Endometrial microvascular endothelial cells (primary cell): ENCODE measurements around the gene FCRL2. TPM values are rescaled to one million over a fixed set of nuclear protein-coding genes. Genes with fewer than 3 reads are reported as not detected.
"Not testable (repeated sequence)": the region's sequence is repeated elsewhere in the genome, so short reads cannot be mapped to it uniquely, and the experiment has no call there.

ENCODE experiments used
- in situ Hi-C: cut with HindIII; loops from 2 replicates; pipeline ENCODE4 v1.10.0; 2017; ENCODE audit warnings: low sequenced_read_pairs, low pct_unique_long_range_greater_than_20kb; ENCODE audit errors: inconsistent ontology term
- total RNA-seq: library from RNA; depleted of rRNA; stranded (reverse); fragments of >200 nt; gene quantifications from one replicate; pipeline ENCODE4 v1.2.3, GENCODE V29; 2015; ENCODE audit errors: inconsistent ontology term

Gene FCRL2
- total RNA-seq, 1 donor from 2014 or later: not detected

GRCh38 chr1:157766792-157767191 lies 10.1 kb downstream of the FCRL2 start:
- in situ Hi-C loops: no loop called here

- in situ Hi-C loops: no loop called here
These were observed 18.9 kb downstream of the FCRL2 start for GRCh38 chr1:157758018-157758417.

- in situ Hi-C loops: no loop called here
These were observed 23.3 kb downstream of the FCRL2 start for GRCh38 chr1:157753611-157754010.

DNA sequence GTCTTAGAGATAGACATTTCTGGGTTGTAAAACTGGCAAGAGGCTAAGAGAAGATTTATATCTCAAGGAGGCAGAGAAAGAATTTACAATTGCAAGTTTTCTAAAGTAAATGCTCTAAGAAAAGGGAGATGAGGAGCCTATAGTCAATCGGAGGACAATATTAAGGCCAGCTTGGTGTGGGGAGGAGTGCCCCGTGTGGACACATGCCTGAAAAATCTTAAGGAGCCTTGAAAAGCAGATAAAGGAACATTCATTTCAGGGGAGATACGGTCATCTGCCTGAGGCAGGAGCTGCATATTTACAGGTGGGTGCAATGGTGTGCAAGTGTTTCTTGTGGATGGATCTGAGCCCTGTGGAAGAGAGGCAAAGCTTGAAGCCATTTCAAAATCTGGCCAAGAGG lies 25.6 kb downstream of the FCRL2 start:
- in situ Hi-C loops: no loop called here

- in situ Hi-C loops: no loop called here
These were observed 28.6 kb downstream of the FCRL2 start for GRCh38 chr1:157748262-157748817.

- in situ Hi-C loops: no loop called here
These were observed 37.6 kb downstream of the FCRL2 start for GRCh38 chr1:157739229-157739901.

GRCh38 chr1:157735991-157736390 lies 40.9 kb downstream of the FCRL2 start:
- in situ Hi-C loops: not testable (repeated sequence)

GRCh38 chr1:157734321-157734720 lies 42.6 kb downstream of the FCRL2 start:
- in situ Hi-C loops: no loop called here

- in situ Hi-C loops: no loop called here
These were observed 44.2 kb downstream of the FCRL2 start for GRCh38 chr1:157732755-157733154.

DNA sequence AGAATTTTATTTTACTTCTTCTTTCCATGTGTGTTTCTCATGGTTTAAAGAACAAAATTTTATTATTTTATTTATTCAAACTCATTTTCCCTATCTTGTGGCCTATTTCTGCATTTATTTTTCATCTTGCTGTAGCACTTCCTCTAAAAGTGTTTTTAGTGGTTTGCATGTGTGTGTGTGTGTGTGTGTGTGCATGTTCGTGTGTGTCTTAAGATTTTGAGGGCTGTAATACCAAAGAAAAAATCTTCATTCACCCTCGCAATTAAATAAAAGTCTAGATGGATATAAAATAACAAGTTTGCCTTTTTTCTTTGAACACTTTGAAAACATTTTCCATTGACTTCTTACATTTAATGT lies 51.7 kb downstream of the FCRL2 start:
- in situ Hi-C loops: no loop called here

GRCh38 chr1:157724537-157725220 lies 52.3 kb downstream of the FCRL2 start:
- in situ Hi-C loops: no loop called here

DNA sequence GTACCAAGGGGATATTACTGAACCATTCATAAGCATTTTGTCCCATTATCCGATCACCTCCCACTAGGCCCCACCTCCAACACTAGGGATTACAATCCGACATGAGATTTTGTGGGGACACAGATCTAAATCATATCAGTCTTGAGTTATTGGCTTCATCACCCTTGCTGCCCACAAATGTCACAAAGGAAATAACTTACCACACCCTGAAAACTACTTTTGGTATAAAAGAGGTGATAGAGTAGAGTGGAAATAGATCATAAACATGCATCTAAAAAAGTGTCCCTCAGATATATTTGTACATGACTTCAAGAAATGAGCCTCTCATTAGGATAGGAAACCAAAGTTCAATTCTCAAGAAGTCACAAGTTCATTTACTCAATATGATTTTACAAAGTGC lies 53.8 kb downstream of the FCRL2 start:
- in situ Hi-C loops: no loop called here

- in situ Hi-C loops: no loop called here
These were observed 54.9 kb downstream of the FCRL2 start for GRCh38 chr1:157721985-157722384.

DNA sequence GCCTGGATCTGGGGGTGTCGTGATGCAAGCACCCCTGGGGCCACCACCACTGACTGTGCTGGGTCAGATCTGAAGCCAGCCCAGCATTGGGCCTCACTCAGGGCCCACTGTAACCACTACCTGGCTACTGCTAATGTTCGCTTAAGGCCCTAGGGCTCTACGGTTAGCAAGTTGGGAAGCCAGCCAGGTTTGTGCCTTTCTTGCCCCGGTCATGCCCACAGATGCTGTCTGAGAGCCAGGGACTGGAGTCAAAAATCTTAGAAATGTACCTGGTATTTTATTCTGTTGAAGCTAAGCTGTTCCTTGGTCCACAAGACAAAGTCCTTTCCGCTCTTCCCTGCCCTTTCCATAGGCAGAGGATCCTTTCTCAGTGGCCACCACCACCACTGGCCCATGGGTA lies 61.2 kb downstream of the FCRL2 start:
- in situ Hi-C loops: no loop called here

DNA sequence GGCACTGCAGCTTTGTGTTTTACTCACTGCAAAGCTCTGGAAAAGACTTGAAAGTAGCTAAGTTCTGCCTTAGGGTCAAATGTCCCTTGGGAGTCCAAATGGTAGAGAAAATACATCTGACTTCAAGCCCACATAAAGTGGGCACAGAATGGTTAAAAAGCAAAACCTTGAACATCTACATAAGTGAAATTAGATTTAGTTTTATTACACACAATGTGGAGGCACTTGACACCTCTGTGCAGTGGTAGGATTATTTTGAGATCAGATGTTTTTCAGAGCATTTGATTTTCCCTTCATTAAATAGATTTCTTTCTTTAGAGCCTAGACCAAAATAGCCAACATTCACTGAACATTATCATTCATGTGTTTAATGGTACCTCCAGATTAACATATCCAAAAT lies 65.1 kb downstream of the FCRL2 start:
- in situ Hi-C loops: no loop called here

DNA sequence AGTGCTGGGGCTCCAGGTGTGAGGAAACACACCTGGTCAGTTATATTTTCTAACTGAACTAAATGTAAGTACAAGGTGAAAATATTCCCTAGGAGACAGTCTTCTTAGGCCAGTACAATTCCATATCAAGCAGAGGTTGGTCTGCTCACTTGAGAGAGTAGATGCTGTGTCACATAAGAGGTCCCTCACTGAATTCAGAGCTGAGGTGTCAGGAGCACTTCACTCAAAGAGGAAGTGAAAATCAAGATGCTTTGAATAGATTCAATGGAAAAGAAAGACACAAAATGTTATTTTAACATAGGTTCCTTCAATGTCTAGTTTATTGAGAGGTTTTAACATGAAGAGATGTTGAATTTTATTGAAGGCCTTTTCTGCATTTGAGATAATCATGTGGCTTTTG lies 72.1 kb downstream of the FCRL2 start:
- in situ Hi-C loops: no loop called here

DNA sequence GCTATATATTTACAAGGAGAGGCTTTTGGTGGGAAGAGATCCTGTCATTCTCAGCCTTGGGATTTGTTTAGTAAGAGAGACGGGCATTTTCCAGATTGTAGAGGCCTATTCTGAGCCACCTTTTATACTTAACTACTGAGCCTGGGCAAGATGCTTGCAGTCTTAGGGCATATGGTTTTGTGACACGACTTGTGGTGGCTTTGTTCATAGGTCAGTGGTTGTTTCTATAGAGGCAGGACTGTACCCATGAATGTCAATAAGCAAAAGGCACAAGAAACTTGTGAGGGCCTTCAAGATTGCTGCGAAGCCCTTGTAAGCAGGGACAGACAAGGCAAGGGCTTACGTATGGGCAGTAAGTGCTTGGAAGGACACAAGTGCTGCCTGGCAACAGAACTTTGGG lies 73.0 kb downstream of the FCRL2 start:
- in situ Hi-C loops: no loop called here

GRCh38 chr1:157702308-157702825 lies 74.6 kb downstream of the FCRL2 start:
- in situ Hi-C loops: no loop called here

- in situ Hi-C loops: no loop called here
These were observed 76.2 kb downstream of the FCRL2 start, which contains the start of gene FCRL3 for GRCh38 chr1:157700732-157701131. FCRL3 (minus strand) TSS chr1:157700769; CDS start chr1:157700489, 280 bp downstream.

DNA sequence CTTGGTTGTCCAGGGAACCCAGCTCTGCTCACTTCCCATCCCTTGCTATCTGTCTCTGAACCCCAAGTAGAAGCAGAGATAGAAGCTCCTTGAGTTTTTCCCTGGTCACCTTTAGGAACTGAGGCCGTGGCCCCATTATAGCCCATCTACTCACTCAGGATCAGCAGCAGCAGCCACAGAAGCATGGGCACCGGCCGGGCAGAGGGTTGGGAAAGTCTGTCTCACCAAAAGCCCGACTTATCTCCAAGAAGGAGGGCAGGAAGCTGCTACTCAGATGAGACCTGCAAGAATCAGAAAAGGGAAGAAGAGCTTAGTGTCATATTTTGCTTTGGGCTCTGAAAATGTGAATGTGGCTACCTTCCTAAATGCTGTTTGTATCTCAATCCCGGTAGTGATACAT lies 76.6 kb downstream of the FCRL2 start:
- in situ Hi-C loops: no loop called here
